Heart right ventricle (tissue), 16 donors: ENCODE data around the gene FANCD2. TPM values are rescaled to one million over a fixed set of nuclear protein-coding genes. Genes with fewer than 3 reads are reported as not detected.

ENCODE experiments used
- ATAC-seq, 8 donors: fragments of 200-7000 bp; cut with Tn5 transposase; one replicate each; pipeline ENCODE4 v1.9.1; 2020; ENCODE audit warnings: mild to moderate bottlenecking in 8 of 8, moderate library complexity in 8 of 8, moderate number of reproducible peaks in 1 of 8
- DNase-seq, 2 donors: peaks; one replicate each; pipeline ENCODE4 v3.0.0-alpha.2; 2020
- H3K27ac ChIP-seq, 10 donors: fragments of 200-600 bp; sonication (generic) in 2 of 10; one replicate each; pipeline versions ENCODE4 v1.5.0 to v1.8.0; 2020 to 2022; ENCODE audit warnings: mild to moderate bottlenecking in 3 of 10
- H3K27me3 ChIP-seq, 7 donors: fragments of 200-600 bp; one replicate each; pipeline ENCODE4 v1.8.0; 2021 to 2022; ENCODE audit warnings: mild to moderate bottlenecking in 2 of 7
- H3K36me3 ChIP-seq, 9 donors: fragments of 200-600 bp; sonication (generic) in 1 of 9; one replicate each; pipeline versions ENCODE4 v1.5.0 to v1.8.0; 2020 to 2022; ENCODE audit warnings: mild to moderate bottlenecking in 2 of 9
- H3K4me1 ChIP-seq, 9 donors: fragments of 200-600 bp; sonication (generic) in 1 of 9; one replicate each; pipeline versions ENCODE4 v1.5.0 to v1.8.0; 2020 to 2022; ENCODE audit warnings: mild to moderate bottlenecking in 4 of 9
- H3K4me3 ChIP-seq, 10 donors: fragments of 200-600 bp; sonication (generic) in 2 of 10; one replicate each; pipeline versions ENCODE4 v1.5.0 to v1.8.0; 2020 to 2022; ENCODE audit warnings: mild to moderate bottlenecking in 7 of 10, moderate library complexity in 2 of 10
- H3K9me3 ChIP-seq, 11 donors: fragments of 200-600 bp in 10 of 11; sonication (generic) in 2 of 11; one replicate each; pipeline versions ENCODE4 v1.5.0 to v1.8.0; 2013 to 2022; ENCODE audit warnings: mild to moderate bottlenecking in 2 of 11, control low read depth in 1 of 11, moderate library complexity in 1 of 11
- CTCF ChIP-seq, 9 donors: fragments of 200-600 bp; sonication (generic) in 2 of 9; IDR thresholded peaks; one replicate each; pipeline versions ENCODE4 v1.5.0 to v1.8.0; 2021 to 2022; ENCODE audit warnings: antibody characterized with exemption in 9 of 9, mild to moderate bottlenecking in 5 of 9, moderate library complexity in 1 of 9
- WGBS, 2 donors: extraction: QIAGEN DNeasy Blood & Tissue Kit; methylation state at CpG; one replicate each; pipeline ENCODE4 v1.1.7; 2013; ENCODE audit warnings: inconsistent platforms in 1 of 2; 5-methylcytosine and 5-hydroxymethylcytosine counted together
- intact Hi-C, 10 donors: fragments of 100-400 bp; cut with DNase I; formaldehyde crosslinking; loops; one replicate each; pipeline versions ENCODE4 v1.11.1 to v1.14.2; 2022
- polyA plus RNA-seq, 2 donors: library from polyadenylated mRNA; stranded (reverse); fragments of 200-250 nt; gene quantifications; one replicate each; pipeline ENCODE4 v1.2.3, GENCODE V29; 2013
- total RNA-seq, 10 donors: library from RNA; stranded (reverse); fragmentation: NEBNext Ultra II Directional in 3 of 10; extraction: Animal tissue kit (Norgen Biotek cat#: 25700) in 3 of 10; gene quantifications; one replicate each; pipeline versions ENCODE4 v1.2.1 to v1.2.4, GENCODE V29; 2021 to 2023
- donor health status: Arrhythmogenic right ventricular cardiomyopathy.
- donor health status: ischemic (EF 13 %, LVEDD 7.1; RV severe dilation, severe dysfunction).
- donor health status: healthy with polysubstance abuse.
- donor health status: DM: no; HTN: yes; CAD: no.
- donor health status: DM: no; HTN: no; CAD: no.
- donor health status: ischemic (EF 25% LVEDD 6.9; RV normal size, moderate dysfunction).
- donor health status: ischemic (EF 25% LVEDD 5.7; RV mildly dilated, moderate dysfunction).
- donor health status: healthy.
- donor health status: DM: yes; HTN: yes; CAD: no.
- donor health status: Ischemic cardiomyopathy.
- donor health status: ischemic (EF 35%, LVEDD 5.7; RV mildly dilated, moderate dysfunction).
- donor health status: nonischemic (EF 11% LVEDD 7.7; RV severe dilation, severe dysfunction).
- donor health status: DM: yes; HTN: yes; CAD: no.
- donor health status: PGD.
- donor health status: ischemic (EF 29% LVEDD 5.4; RV normal size, mild dysfunction).
- donor health status: nonischemic (EF 23%, LVEDD 6.1; RV moderate dilation, normal function).

Gene FANCD2
- total and polyA plus RNA-seq, 12 donors, result 0.35 to 3.2 (median 1.1) TPM

- ATAC-seq, result no peak
- TF ChIP-seq CTCF (IDR thresholded peaks at IDR 0.05), result no peak
- no peak for DNase-seq
- no peaks in the 10 kb centered on the region for H3K9me3 ChIP-seq
- H3K27me3 ChIP-seq, result no peaks in the 10 kb centered on the region
- peaks cover 0 to 37% (median 0%) of the 10 kb centered on the region in 9 donors for H3K36me3 ChIP-seq
- H3K4me3 ChIP-seq, result no peak overlapping the region
- H3K27ac ChIP-seq, result no peak overlapping the region
- no peaks in the 10 kb centered on the region for H3K4me1 ChIP-seq
- 95 to 97% methylated on average over 7 of the region's 7 CpGs for WGBS, 2 donors
- intact Hi-C loops, result no loop called here
Measured at GRCh38 chr3:10000686-10001085, 25.6 kb upstream of the FANCD2 start.

GRCh38 chr3:10002951-10003350 lies 23.3 kb upstream of the FANCD2 start:
- Histone ChIP-seq H3K9me3 (no peaks in the 10 kb centered on the region), H3K27ac (no peak overlapping the region), H3K4me1 (no peaks in the 10 kb centered on the region), H3K36me3 (peaks cover 0 to 28% (median 0%) of the 10 kb centered on the region in 9 donors), H3K27me3 (no peaks in the 10 kb centered on the region), H3K4me3 (no peak overlapping the region)
- intact Hi-C loops, result no loop called here
- TF ChIP-seq CTCF (IDR thresholded peaks at IDR 0.05), result no peak
- ATAC-seq (no peak), DNase-seq (no peak)
- WGBS, 2 donors, result 100% methylated on average over 2 of the region's 2 CpGs

- WGBS, 2 donors, result 93 to 96% methylated on average over 6 to 7 of the region's 7 CpGs
- Histone ChIP-seq H3K4me3 (no peak overlapping the region), H3K36me3 (peaks cover 0 to 13% (median 0%) of the 10 kb centered on the region in 9 donors), H3K9me3 (no peaks in the 10 kb centered on the region), H3K4me1 (peaks cover 0 to 13% (median 8%) of the 10 kb centered on the region in 9 donors), H3K27me3 (no peaks in the 10 kb centered on the region), H3K27ac (no peak overlapping the region)
- TF ChIP-seq CTCF (IDR thresholded peaks at IDR 0.05), result no peak
- ATAC-seq (no peak), DNase-seq (no peak)
- intact Hi-C loops, result no loop called here
Measured at GRCh38 chr3:10004506-10004905, 21.7 kb upstream of the FANCD2 start.

- H3K27ac ChIP-seq, result no peak overlapping the region
- WGBS, 2 donors, result 90 to 91% methylated on average over 5 of the region's 5 CpGs
- H3K4me3 ChIP-seq, result no peak overlapping the region
- H3K36me3 ChIP-seq, result peaks cover 0 to 7% (median 0%) of the 10 kb centered on the region in 9 donors
- no peak for TF ChIP-seq CTCF (IDR thresholded peaks at IDR 0.05)
- intact Hi-C loops, result no loop called here
- H3K9me3 ChIP-seq, result no peaks in the 10 kb centered on the region
- H3K27me3 ChIP-seq, result no peaks in the 10 kb centered on the region
- DNase-seq (no peak), ATAC-seq (no peak)
- H3K4me1 ChIP-seq, result peaks cover 2 to 18% (median 9%) of the 10 kb centered on the region in 9 donors
Measured at GRCh38 chr3:10004960-10005564, 21.2 kb upstream of the FANCD2 start.
